Left renal cortex interstitium (tissue), 4 donors: Measurements from ENCODE around the gene TBX20. TPM values are rescaled to one million over a fixed set of nuclear protein-coding genes. Genes with fewer than 3 reads are reported as not detected.

Experiments
- DNase-seq, 4 donors: peaks; one replicate each; pipeline ENCODE4 v3.0.0-alpha.2; 2013; ENCODE audit warnings: low read depth in 4 of 4, low spot score in 2 of 4, missing footprints in 1 of 4
- polyA plus RNA-seq, 4 donors: library from polyadenylated mRNA; unstranded; fragments of 120-200 nt; gene quantifications; one replicate each; pipeline ENCODE4 v1.2.1, GENCODE V29; 2013; ENCODE audit not compliant: insufficient read length in 4 of 4

TBX20 gene
- not detected for polyA plus RNA-seq

GRCh38 chr7:35253710-35254495 is at the start of gene TBX20:
Gene TBX20 (minus strand): TSS chr7:35254100. CDS start chr7:35253620, 480 bp downstream.
- no peak for DNase-seq

GRCh38 chr7:35289376-35289775 is 35.5 kb upstream of the TBX20 start:
- DNase-seq = no peak

GRCh38 chr7:35286986-35287385 is 33.1 kb upstream of the TBX20 start:
- DNase-seq = no peak

DNA sequence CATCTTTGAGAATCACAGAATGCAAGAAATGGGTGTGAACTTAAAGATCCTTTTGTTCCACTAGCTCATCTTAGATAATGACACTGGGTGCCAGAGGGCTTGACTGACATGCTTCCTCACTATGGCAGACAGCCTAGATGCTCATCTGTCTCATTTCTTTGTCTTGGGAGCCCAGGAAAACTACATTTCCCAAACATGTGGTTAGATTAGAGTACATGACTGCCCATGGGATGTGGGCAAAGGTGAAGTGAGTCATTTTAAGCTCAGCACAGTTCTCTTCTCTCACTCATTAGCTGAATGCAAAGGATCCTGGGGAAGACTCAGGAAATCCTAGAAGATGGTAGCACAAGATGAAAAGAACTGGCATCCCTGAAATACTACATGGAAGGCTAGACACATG is 32.5 kb upstream of the TBX20 start:
- no peak for DNase-seq

DNA sequence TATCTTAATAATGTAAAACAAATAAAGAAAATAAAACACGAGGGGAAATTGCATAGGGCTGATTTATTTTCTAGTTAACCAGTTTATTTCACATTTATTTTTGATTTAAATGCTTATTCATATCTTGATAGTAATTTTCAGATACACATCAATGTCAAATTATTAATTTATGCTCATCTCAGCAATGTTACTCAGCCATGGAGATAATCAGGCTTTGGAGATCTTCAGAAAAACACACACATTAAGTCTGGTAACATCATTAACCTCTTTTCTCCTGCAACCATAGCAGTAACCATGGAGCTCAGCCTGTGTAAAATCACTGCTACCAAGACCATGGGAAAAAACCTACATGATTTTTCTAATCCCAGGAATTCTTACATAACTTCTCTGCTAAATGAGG is 31.9 kb upstream of the TBX20 start:
- no peak for DNase-seq

- no peak for DNase-seq
These were observed 27.0 kb upstream of the TBX20 start for GRCh38 chr7:35280902-35281301.

- DNase-seq = no peak
These were observed 23.5 kb upstream of the TBX20 start for GRCh38 chr7:35277359-35277758.

DNA sequence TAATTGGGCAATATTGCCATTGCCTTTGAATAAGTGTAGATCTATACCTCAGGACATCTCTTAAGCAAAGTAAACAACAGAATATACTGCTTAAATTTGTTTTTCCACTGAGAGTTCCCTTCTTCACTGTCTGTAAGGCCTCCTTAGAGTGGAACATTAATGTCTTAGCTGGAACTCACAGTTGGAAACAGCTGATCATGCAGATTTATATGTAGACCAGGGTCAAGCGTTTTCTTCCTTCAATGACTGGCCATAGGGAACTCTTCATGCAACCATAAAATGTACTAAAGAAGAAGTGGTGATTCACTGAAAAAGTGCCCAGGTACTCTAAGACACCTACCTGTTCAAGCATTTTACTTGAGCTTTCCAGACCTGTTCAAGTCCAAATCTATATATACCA is 18.3 kb upstream of the TBX20 start:
- no peak for DNase-seq

GRCh38 chr7:35268953-35269352 is 15.1 kb upstream of the TBX20 start:
- DNase-seq = no peak

GRCh38 chr7:35267411-35267810 is 13.5 kb upstream of the TBX20 start:
- DNase-seq = no peak

GRCh38 chr7:35263396-35263795 is 9.5 kb upstream of the TBX20 start:
- DNase-seq = no peak

DNA sequence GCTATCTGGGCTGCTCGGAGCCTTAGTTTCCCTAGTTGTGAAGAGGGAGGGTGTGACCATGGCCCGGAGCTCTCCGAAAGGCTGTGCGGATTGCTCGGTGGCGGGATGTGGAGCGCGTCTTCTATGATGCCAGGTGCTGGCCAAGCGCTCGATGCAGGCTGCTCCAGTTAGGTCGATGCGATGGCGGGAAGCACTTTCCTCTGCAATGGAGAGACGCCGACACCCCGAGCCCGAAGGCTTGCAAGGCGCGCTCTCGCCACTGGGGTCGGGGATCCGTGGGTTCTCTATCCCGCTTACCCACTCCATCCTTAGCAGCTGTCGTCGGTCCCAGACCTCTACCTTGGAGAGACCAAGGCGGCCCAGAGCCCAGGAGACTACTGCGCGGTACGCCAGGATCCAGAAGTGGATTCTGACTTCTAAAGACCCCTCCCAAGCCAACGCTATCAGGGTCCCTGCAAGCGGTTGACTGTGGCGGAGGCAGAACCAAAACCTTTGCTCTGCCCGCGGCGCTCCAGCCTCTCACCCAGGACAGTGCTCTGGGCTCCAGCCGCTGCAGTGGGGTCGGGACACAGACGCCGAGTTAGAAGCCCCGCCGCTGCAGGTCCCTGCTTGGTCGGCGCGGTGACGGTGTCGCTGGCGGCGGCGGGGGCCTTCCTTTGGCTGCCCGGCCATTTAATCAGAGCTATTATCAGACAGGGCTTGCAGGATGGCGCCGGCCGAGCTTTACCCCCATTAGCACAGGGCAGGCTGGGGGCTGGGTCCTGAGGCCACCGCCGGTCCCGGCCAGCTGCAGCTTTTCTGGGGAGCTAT is 7.8 kb upstream of the TBX20 start:
- DNase-seq = no peak

- DNase-seq = no peak
These were observed 7.1 kb upstream of the TBX20 start for GRCh38 chr7:35261041-35261440.

DNA sequence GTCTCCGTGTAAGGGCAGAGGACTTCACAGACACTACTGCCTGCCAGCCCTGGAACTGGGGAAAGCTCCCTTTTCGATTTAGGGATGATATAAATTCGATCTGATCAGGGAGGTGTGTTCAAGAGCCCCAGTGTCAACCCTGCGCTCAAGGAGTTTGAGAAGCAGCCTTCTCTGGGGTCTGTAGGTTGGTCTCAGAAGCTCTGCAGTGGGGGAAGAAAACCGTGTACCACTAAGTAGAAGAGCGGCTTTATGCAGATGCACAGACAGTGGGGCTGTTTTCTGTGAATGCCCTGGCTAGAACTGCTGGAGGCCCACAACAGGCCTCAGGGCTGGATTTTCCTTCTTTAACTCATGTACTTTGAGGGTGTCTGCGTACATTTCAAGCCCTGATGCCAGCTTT is 6.3 kb upstream of the TBX20 start:
- DNase-seq = no peak

DNA sequence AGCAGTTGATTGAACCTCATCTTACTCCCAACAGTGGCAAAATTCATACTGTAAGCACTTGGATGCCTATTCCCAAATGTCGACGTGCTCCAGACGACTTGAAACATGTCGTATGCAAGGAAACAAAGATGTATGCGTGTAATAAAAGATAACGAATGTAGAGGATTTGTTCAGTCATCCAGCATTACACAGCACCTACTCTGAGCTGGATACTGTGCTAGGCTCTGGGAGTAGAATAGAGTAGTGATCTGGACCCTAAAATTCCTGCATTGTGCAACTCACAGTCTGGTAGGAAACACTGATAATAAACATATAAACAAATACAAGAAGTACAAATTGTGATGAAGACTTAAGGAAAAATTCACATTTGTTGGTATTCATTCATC is 5.6 kb upstream of the TBX20 start:
- DNase-seq = no peak

DNA sequence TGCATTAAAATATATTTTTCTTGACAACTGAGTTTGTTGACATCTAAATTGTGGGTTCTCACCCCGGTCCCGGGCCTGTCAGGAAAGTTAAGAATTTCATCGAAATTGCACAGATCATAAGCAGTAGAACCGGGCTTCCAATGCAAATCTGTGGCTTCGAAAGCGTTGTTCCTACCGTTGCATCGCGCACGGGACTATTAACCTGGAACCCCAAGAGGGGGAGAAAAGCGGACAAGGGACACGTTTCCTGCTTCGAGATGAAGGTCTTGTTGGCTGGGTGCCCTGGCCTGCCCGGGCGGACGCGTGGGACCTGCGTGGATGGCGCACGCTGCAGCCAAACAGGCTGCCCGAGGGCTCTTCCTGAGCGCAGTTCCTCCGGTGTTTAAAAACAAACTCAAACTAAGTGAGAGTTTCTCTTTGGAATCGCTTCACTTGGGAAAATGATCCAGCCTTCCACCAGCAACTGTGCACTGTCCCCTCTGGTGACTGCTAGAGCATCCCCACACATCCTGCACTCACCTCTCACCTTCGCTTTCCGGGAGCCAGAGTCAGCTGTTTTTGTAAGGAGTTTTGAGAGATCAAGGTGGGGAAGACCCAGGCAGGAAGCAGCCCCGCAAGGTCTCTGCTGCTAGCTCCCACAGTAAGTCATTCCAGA is 5.1 kb upstream of the TBX20 start:
- no peak for DNase-seq

DNA sequence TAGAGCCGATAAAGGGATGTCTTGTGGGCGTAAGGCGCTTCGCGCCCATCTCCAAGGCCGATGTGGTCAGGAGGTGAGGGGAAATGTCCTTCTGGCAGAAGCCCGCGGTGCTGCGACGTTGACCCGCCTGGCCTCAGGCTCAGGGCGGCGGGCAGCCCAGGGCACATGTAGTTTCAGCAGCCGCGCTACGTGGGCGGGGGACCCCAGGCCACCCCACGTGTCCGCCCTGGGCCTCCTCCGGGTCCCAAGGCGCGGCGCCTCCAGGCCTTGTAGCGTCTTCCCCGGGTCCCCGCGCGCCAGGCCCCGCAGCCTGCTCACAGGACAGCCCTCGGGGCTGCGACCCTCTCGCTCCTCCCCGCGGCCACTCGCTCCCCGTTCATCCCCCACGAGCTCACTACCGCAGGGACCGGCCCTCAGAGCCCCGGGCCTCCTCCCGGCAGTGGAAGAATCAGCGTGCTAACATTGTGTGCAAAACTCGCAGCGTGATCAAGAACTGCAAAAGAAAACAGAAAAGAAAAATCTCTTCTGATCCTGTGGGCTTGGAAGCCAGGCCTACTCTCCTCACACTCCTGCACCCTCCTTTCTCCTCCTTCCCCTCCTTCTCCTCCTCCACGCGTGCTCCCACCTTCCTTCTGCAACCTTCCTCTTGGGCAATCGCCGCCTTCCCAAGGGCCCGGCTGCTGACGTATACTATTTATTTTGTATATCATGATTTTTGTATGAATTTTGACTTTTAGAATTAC is 4.4 kb upstream of the TBX20 start:
- DNase-seq = no peak

DNA sequence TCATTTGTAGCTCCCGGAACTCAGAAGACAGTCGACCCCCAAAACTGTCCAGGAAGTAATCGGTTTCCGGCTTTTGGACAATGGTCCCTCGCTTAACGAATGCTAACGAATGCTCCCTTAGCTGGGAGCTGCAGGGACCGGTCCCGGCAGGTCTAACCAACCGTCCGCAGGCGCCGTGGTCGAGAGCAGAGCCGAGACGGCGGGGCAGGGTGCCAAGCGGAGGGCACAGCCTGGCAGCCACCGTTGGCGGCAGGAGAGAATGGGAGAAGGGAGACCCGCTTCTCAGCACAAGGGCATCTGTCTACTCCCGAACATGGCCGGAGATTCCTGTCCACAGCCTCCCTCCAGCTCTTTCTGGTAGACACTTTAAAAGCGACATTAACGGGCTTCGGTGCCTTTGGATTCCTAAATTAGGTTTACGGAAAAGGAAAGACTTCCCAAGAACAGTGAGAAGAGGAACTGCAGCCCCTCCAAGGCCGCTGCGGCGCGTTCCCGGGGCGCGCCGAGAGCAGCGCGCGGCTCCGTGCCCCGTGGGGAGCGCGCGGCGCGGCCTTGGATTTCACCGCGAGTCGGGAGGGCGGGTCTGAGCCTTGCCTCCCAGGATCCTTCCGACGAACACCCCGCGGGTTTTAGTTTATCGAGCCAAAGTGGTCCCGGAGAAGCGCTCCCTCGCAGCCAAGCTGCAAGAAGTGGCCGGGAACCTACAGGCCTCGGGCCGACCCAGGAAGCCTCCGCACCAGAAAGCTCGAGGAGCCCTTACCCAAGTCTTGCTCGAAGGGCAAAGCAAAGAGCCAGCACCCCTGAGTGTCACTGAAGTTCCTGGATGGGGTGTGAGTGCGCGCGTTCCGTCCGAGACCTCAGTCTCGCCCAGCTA is 3.6 kb upstream of the TBX20 start:
- no peak for DNase-seq

DNA sequence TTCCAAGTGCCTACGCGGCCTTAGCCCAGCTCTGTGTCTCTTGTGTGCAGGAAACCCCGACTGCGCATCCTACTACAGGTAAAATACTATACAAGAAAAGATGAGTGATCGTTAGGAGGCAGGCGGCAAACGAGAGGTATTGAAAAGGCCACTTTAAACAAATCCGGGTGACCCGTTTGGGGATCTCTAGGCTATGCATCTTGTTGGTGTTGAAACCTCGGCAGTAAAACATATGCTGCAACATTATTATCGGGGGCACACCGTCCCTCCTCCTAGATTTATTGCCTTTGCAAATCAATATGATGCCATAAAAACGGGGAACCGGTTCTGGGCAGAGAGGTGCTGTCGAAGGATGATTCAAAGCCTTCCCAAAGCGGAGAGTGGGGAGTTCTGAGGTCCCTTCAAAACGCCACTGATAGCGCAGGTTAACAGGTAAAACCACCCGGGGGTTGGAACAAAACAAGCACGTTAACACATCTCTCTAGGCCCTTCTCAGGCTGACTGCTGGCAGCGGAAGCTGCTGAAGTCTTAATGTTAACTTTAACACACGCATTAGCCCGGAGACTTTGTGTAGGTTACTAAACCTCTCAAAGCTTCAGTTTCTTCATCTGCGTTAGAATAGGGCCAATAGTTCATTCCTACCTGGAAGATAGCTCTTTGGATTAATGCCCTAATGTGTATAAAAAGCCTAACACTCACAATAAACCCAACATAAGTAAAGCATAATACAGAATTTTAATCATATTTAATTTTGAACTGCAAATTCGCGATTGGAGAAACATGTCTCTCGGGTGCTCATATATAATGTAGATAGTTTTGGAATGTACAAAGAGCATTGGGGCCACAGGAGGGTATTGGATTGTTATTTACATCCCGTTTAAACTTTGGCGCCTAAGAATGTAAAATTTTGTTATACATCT is 2.6 kb upstream of the TBX20 start:
- DNase-seq = no peak
